Esophagus muscularis mucosa (tissue), 4 donors: ENCODE results near the gene NTF3.

ENCODE experiments used
- EP300 ChIP-seq: sonication (generic); formaldehyde crosslinking; IDR thresholded peaks from one replicate; pipeline ENCODE4 v1.6.1; 2017; ENCODE audit warnings: antibody characterized with exemption
- POLR2AphosphoS5 ChIP-seq, 2 donors: sonication (generic); formaldehyde crosslinking; IDR thresholded peaks; one replicate each; pipeline ENCODE4 v1.6.1; 2017; ENCODE audit warnings: antibody characterized with exemption in 2 of 2
- TF ChIP-seq, protein P1 (sequence below), 3 experiments: fragments of 200-600 bp in 2 of 3; fragments of 450-650 bp in 1 of 3; sonication (generic) in 2 of 3; IDR thresholded peaks; one replicate each; pipeline ENCODE4 v1.5.1; 2017 to 2019; ENCODE audit warnings: antibody characterized with exemption in 3 of 3, mild to moderate bottlenecking in 2 of 3, moderate library complexity in 1 of 3

DNA sequence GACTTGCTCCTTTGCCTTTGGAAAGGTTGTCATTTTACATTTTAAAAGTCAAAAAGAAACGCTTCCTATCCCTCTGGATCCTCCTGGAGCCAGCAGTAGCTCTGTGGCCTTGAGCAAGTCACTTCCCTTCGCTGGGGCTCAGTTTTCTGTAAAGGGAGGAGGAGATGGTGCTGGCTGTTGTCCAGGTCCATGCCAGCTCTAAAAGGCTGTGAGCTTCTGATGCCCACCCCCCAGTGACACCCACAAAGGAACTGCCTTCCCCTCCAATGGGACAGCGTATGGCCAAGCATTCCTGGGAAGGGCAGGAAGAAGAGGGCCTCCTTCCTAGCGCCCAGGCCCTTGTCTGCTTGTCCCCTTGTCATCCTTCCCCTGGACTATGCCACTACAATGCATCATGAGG, 81.5 kb downstream of the NTF3 start:
- no peak for TF ChIP-seq EP300
- TF ChIP-seq, protein P1, sequence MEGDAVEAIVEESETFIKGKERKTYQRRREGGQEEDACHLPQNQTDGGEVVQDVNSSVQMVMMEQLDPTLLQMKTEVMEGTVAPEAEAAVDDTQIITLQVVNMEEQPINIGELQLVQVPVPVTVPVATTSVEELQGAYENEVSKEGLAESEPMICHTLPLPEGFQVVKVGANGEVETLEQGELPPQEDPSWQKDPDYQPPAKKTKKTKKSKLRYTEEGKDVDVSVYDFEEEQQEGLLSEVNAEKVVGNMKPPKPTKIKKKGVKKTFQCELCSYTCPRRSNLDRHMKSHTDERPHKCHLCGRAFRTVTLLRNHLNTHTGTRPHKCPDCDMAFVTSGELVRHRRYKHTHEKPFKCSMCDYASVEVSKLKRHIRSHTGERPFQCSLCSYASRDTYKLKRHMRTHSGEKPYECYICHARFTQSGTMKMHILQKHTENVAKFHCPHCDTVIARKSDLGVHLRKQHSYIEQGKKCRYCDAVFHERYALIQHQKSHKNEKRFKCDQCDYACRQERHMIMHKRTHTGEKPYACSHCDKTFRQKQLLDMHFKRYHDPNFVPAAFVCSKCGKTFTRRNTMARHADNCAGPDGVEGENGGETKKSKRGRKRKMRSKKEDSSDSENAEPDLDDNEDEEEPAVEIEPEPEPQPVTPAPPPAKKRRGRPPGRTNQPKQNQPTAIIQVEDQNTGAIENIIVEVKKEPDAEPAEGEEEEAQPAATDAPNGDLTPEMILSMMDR (IDR thresholded peaks at IDR 0.05) = no peak
- no peak for TF ChIP-seq POLR2AphosphoS5 (IDR thresholded peaks at IDR 0.05)
